ENCODE results near the gene RAP1GAP2. TPM values are rescaled to one million over a fixed set of nuclear protein-coding genes. Genes with fewer than 3 reads are reported as not detected.
"Not testable (repeated sequence)": the region's sequence is repeated elsewhere in the genome, so short reads cannot be mapped to it uniquely, and the experiment has no call there.

The RAP1GAP2 gene
- polyA plus RNA-seq, 3 donors: 1.5 to 48.4 (median 6.1) TPM

- 100% methylated on average over 2 of the region's 3 CpGs for WGBS (ENCODE audit: insufficient coverage)
- peaks cover 10% of the 10 kb centered on the region for H3K4me1 Mint-ChIP-seq
- no peaks in the 10 kb centered on the region for H3K9me3 ChIP-seq (replicated peaks in 1 of 2; ENCODE audit: control insufficient read depth in 1 of 2, insufficient read depth in 1 of 2, low read length in 2 of 2)
- no peaks in the 10 kb centered on the region for H3K27me3 ChIP-seq (ENCODE audit: control insufficient read depth in 2 of 2, insufficient read depth in 2 of 2, low read length in 2 of 2)
- no peak overlapping the region for H3K9ac ChIP-seq (ENCODE audit: insufficient read depth, low read length, poor library complexity, severe bottlenecking)
- no peak overlapping the region for H3K27ac ChIP-seq (ENCODE audit: low read depth in 1 of 2, low read length in 2 of 2)
- no peak for TF ChIP-seq CTCF (IDR thresholded peaks at IDR 0.05)
- H3K4me1 ChIP-seq (ENCODE audit: control insufficient read depth in 1 of 2, insufficient read depth in 2 of 2, low read length in 2 of 2): peaks cover 11 to 12% of the 10 kb centered on the region in 2 donors
- peaks cover 0 to 2% (median 0%) of the 10 kb centered on the region in 7 donors for H3K9me3 Mint-ChIP-seq
- intact Hi-C loops (cut with micrococcal nuclease): no loop called here
- peak overlapping the region; percentile 11 to 83 (median 52) for H3K27ac Mint-ChIP-seq
- no peak for DNase-seq
- H3K36me3 ChIP-seq (replicated peaks in 1 of 2; ENCODE audit: control insufficient read depth in 1 of 2, insufficient read depth in 2 of 2, low read length in 2 of 2): peaks cover 61 to 82% of the 10 kb centered on the region in 2 donors
- peaks cover 70 to 91% of the 10 kb centered on the region in 2 donors for H3K36me3 Mint-ChIP-seq
- peaks cover 0 to 3% (median 0%) of the 10 kb centered on the region in 3 donors for H3K27me3 Mint-ChIP-seq (ENCODE audit: low read depth in 3 of 3)
- H3K4me3 ChIP-seq (replicated peaks in 1 of 3; ENCODE audit: low read depth in 2 of 3, low read length in 3 of 3): no peak overlapping the region
- no peak overlapping the region for H2AFZ ChIP-seq (ENCODE audit: insufficient read depth, low read depth, low read length, poor library complexity, severe bottlenecking)
- H3K4me2 ChIP-seq (replicated peaks; ENCODE audit: extremely low read depth, low read length, poor library complexity, severe bottlenecking): no peak overlapping the region
- no peaks in the 10 kb centered on the region for H3K79me2 ChIP-seq (ENCODE audit: insufficient read depth, low read length)
- no peak overlapping the region for H3K4me3 Mint-ChIP-seq
- H4K20me1 ChIP-seq (ENCODE audit: insufficient read depth, low read length): peaks cover 31% of the 10 kb centered on the region
Observed at GRCh38 chr17:2989855-2990254, 193.6 kb downstream of the RAP1GAP2 start.

GRCh38 chr17:2990396-2990795, 194.2 kb downstream of the RAP1GAP2 start:
- peaks cover 0 to 2% (median 0%) of the 10 kb centered on the region in 7 donors for H3K9me3 Mint-ChIP-seq

GRCh38 chr17:2991396-2992180, 195.3 kb downstream of the RAP1GAP2 start:
- H3K27me3 ChIP-seq (ENCODE audit: control insufficient read depth in 2 of 2, insufficient read depth in 2 of 2, low read length in 2 of 2); H3K79me2 ChIP-seq (ENCODE audit: insufficient read depth, low read length); H2AFZ ChIP-seq (ENCODE audit: insufficient read depth, low read depth, low read length, poor library complexity, severe bottlenecking); H3K9ac ChIP-seq (ENCODE audit: insufficient read depth, low read length, poor library complexity, severe bottlenecking); intact Hi-C loops (cut with micrococcal nuclease); H3K4me3 Mint-ChIP-seq; H3K4me3 ChIP-seq (replicated peaks in 1 of 3; ENCODE audit: low read depth in 2 of 3, low read length in 3 of 3); H3K4me2 ChIP-seq (replicated peaks; ENCODE audit: extremely low read depth, low read length, poor library complexity, severe bottlenecking); H3K27me3 Mint-ChIP-seq (ENCODE audit: low read depth in 3 of 3); H3K9me3 ChIP-seq (replicated peaks in 1 of 2; ENCODE audit: control insufficient read depth in 1 of 2, insufficient read depth in 1 of 2, low read length in 2 of 2); DNase-seq; H3K9me3 Mint-ChIP-seq: not testable (repeated sequence)
- Histone ChIP-seq H3K27ac (ENCODE audit: low read depth in 1 of 2, low read length in 2 of 2) (peak overlapping the region in 1 of 2 donors; percentile 40), H3K4me1 (ENCODE audit: control insufficient read depth in 1 of 2, insufficient read depth in 2 of 2, low read length in 2 of 2) (peaks cover 11 to 12% of the 10 kb centered on the region in 2 donors), H4K20me1 (ENCODE audit: insufficient read depth, low read length) (peaks cover 38% of the 10 kb centered on the region), H3K36me3 (replicated peaks in 1 of 2; ENCODE audit: control insufficient read depth in 1 of 2, insufficient read depth in 2 of 2, low read length in 2 of 2) (peaks cover 61 to 82% of the 10 kb centered on the region in 2 donors)
- H3K27ac Mint-ChIP-seq: peak overlapping the region; percentile 13 to 83 (median 30)
- H3K4me1 Mint-ChIP-seq: peaks cover 10% of the 10 kb centered on the region
- H3K36me3 Mint-ChIP-seq: peaks cover 70 to 91% of the 10 kb centered on the region in 2 donors
- 100% methylated on average over 3 of the region's 21 CpGs for WGBS (ENCODE audit: insufficient coverage)

More at GRCh38 chr17:2990396-2990795, 194.2 kb downstream of the RAP1GAP2 start:
- Histone ChIP-seq H4K20me1 (ENCODE audit: insufficient read depth, low read length) (peaks cover 30% of the 10 kb centered on the region), H3K9me3 (replicated peaks in 1 of 2; ENCODE audit: control insufficient read depth in 1 of 2, insufficient read depth in 1 of 2, low read length in 2 of 2) (no peaks in the 10 kb centered on the region), H3K27ac (ENCODE audit: low read depth in 1 of 2, low read length in 2 of 2) (peak overlapping the region in 1 of 2 donors; percentile 4), H3K9ac (ENCODE audit: insufficient read depth, low read length, poor library complexity, severe bottlenecking) (no peak overlapping the region), H2AFZ (ENCODE audit: insufficient read depth, low read depth, low read length, poor library complexity, severe bottlenecking) (no peak overlapping the region), H3K4me3 (replicated peaks in 1 of 3; ENCODE audit: low read depth in 2 of 3, low read length in 3 of 3) (no peak overlapping the region), H3K79me2 (ENCODE audit: insufficient read depth, low read length) (no peaks in the 10 kb centered on the region), H3K36me3 (replicated peaks in 1 of 2; ENCODE audit: control insufficient read depth in 1 of 2, insufficient read depth in 2 of 2, low read length in 2 of 2) (peaks cover 61 to 82% of the 10 kb centered on the region in 2 donors), H3K4me2 (replicated peaks; ENCODE audit: extremely low read depth, low read length, poor library complexity, severe bottlenecking) (no peak overlapping the region), H3K4me1 (ENCODE audit: control insufficient read depth in 1 of 2, insufficient read depth in 2 of 2, low read length in 2 of 2) (peaks cover 11 to 12% of the 10 kb centered on the region in 2 donors), H3K27me3 (ENCODE audit: control insufficient read depth in 2 of 2, insufficient read depth in 2 of 2, low read length in 2 of 2) (no peaks in the 10 kb centered on the region)
- DNase-seq: peak; percentile 78 to 91 (median 83)
- peak overlapping the region; percentile 31 to 92 (median 79) for H3K27ac Mint-ChIP-seq
- WGBS (ENCODE audit: insufficient coverage): 34% methylated on average over 6 of the region's 9 CpGs
- H3K36me3 Mint-ChIP-seq: peaks cover 70 to 91% of the 10 kb centered on the region in 2 donors
- peak overlapping the region in 1 of 2 donors; percentile 28 for H3K4me3 Mint-ChIP-seq
- TF ChIP-seq CTCF (IDR thresholded peaks at IDR 0.05): no peak
- peaks cover 10% of the 10 kb centered on the region for H3K4me1 Mint-ChIP-seq
- H3K27me3 Mint-ChIP-seq (ENCODE audit: low read depth in 3 of 3): peaks cover 0 to 3% (median 0%) of the 10 kb centered on the region in 3 donors
- intact Hi-C loops (cut with micrococcal nuclease): no loop called here

Measured in CD14-positive monocyte (primary cell).